Activated CD8-positive, alpha-beta memory T cell treated with anti-CD3 and anti-CD28 coated beads for 24 hours (primary cell): ENCODE data around the gene KLHL36.

Experiments used
- DNase-seq: peaks from one replicate; pipeline ENCODE4 v3.0.0-alpha.2; 2020

The KLHL36 gene

DNA sequence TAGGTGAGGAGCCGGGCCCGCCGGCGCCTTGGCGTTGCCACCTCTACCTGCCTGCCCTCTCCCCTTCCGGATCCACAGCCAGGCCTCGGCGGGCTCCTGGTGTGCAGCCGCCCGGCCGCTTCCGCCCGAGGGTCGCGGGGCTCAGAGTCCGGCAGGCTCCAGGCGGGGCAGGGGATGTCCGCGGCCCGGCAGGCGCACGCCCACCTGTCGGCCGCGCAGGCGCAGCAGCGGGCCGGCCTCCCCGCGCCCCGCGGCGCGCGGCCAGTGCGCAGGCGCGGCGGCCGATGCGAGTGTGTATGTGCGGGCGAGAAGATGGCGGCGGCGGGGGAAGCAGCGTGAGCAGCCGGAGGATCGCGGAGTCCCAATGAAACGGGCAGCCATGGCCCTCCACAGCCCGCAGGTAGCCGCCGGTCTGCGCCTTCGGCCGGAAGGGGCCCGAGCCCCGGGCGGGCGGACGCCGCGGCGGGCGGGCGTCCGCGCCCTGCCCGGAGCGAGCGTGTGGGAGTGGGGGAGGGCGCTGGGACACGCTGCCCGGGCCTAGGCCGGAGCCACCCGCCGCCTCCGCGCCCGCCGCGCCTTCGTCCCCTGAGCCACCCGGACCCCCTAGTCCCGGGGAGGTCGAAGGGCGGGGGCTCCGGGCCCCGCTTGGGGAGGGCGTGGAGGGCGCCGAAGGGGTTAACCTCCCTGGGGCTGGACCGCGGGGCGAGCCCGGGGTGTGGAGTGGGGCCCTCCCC is 51.6 kb downstream of the KLHL36 start, which contains the start of gene USP10:
TSS of gene USP10 (plus strand) at position 289 of the 734 bp plus-strand sequence. CDS start at position 380, 91 bp downstream.
- DNase-seq = peak; percentile 93

DNA sequence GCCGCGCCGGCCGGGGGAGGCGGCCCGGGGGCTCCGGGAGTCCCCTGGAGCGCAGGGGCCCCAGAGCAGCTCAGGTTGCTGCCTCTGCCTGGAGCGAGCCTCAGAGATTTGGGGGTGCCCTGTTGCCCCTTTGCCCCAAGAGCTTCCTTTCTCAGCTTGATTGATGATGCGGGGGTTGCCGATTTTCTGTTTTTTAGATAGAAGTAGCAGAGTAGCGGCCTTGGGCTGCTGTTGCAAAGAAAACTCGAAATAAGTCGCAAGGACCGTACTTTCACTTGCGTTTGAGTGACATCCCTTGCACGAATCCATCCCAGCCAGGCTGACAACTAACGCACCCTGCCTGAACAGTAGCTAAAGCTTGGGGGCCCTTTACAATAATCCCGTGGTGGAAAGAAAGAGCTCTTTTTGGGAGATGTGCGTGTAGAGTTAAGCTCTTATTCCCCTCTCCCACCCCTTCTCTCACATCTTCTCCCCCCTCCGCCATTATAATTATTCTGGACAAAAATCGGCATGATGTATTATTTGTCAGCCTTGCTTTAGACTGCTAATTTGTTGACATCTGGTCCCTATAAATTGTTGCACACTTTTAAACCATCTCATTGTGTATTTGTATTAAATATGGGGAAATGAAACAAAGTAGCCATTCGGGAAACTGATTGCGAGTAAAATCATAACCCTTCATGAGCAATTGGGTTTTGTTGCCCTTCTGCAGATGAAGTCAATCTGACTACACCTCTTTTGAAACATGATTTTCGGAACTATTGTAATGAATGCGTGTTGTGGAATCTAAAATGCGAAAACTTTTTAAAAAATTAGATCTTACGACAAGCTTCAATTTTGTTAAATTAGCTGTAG is 52.4 kb downstream of the KLHL36 start:
- DNase-seq = peak; percentile 79

DNA sequence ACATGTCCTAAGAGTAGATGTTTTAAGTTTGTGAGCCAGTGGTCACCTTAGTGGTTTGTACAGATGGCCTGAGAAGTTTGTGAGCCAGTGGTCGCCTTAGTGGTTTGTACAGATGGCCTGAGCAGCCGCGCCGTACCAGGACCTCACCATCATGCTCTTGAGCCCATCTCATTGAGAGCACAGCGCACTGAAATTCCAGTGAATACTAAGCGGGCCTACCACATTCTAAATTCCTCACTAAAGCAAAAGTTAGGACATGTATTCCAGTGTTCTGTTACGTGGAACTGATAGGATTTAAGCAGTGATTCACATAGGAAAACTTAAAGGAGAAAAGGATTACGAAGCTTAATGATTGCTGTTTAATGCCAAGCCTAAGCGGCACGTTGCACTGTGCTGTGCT is 55.4 kb downstream of the KLHL36 start:
- DNase-seq = no peak

DNA sequence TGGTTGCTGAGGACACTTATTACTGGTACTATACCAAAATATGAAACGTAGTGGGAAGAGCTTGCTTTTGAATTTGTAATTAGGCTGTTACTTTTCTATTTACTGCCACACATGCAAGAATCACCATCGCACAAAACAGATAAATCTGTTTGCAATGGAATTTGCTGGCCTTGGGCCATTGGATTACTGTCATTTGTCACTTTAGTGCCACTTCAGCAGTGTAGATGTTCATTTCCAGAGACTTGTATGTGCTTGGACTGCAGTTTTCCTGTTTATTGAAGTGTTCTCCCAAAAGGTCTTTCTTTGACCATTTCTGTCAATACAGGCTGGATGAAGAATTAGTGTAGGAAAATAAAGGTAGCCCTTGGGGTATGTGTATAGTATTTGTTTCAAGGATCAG is 55.9 kb downstream of the KLHL36 start:
- no peak for DNase-seq

DNA sequence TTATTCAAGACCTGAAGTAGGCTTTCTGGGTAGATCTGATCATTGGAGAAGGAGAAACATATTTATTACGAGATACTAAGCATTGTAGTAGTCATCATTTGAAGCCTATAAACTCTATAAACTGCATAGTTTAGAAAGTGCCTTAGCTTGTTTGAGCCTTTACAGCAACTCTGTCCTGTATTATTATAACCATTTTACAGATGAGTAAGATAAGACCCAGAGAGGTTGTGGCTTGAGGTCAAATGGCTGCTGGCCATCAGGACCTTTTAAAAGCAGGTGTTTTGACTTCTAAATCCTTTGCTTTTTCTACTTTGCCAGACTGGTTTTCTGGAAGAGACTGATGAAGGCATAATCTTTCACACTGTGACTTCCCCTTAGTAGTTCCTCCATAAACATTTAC is 58.5 kb downstream of the KLHL36 start:
- no peak for DNase-seq

DNA sequence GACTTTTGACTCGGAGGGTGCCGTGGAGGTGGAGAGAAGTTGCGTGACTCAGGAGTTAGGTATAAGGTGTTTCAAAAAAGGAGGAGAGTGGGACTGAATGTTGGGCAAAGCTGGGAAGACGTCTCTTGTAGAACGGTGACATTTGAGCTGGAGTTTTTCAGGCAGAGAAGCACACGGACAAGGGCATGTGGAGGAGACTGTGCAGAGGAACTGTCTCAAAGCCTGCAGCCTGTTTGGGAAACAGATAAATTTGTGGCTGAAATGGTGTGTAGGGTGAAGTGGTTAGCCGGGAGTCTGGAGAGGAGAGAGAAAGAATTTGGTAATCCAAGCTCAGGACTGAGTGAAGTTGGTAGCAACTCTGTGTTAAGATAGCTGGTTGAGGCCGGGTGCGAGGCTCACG is 61.3 kb downstream of the KLHL36 start:
- no peak for DNase-seq

DNA sequence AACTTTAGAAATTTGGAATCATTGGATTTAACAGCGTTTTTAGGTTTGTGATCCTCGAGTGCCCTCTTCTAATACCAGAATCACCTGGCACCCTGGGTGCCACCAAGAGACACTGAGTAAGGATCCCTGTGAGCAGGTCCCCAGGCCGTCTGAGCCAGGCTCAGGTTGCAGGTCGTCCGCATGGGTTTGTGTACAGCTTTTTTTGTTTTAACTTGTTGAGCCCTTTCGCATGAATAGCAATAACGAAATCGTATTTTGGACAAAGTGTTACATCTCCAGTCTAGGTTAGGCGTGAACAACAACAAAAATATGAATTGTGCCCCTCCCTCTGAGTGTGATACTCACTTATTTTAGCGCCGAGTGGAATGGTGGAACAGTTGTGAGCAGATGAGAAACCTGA is 62.4 kb downstream of the KLHL36 start:
- no peak for DNase-seq
